HEK293 (cell line): ENCODE data around the gene CFAP97D2.

Experiments
- CTCF ChIA-PET: fragments of 350-600 bp; formaldehyde crosslinking; extraction: SDS; loops from one replicate; lab custom pipeline; 2021; ENCODE audit warnings: antibody characterized with exemption; lab: Yijun Ruan, JAX
- POLR2A ChIA-PET: fragments of 300-600 bp; formaldehyde crosslinking; extraction: SDS; loops from one replicate; lab custom pipeline; 2020; ENCODE audit warnings: antibody characterized with exemption, inconsistent platforms; lab: Yijun Ruan, JAX
- H3K27ac ChIP-seq: fragments of 200-500 bp; sonication (Bioruptor generic); 2 replicates; pipeline ENCODE4 v1.5.1; 2014; ENCODE audit warnings: low read depth, low read length, control low read depth, inconsistent platforms; ENCODE audit errors: extremely low read depth
- H3K36me3 ChIP-seq, 2 experiments: fragments of 200-500 bp in 1 of 2; sonication (Bioruptor generic) in 1 of 2; 1 replicate in 1 of 2; 2 replicates in 1 of 2; pipeline ENCODE4 v1.5.1; 2014 to 2017; ENCODE audit warnings: inconsistent platforms in 2 of 2, low read length in 2 of 2; ENCODE audit not compliant: control insufficient read depth in 2 of 2, insufficient read depth in 1 of 2
- H3K4me1 ChIP-seq: fragments of 200-500 bp; sonication (Bioruptor generic); 2 replicates; pipeline ENCODE4 v1.5.1; 2014; ENCODE audit warnings: mild to moderate bottlenecking, low read length, inconsistent platforms; ENCODE audit not compliant: control insufficient read depth, insufficient read depth
- H3K4me3 ChIP-seq: 2 replicates; pipeline ENCODE4 v1.5.1; 2011; ENCODE audit warnings: low read depth, mild to moderate bottlenecking, control low read depth, low read length, moderate library complexity
- H3K9me3 ChIP-seq: fragments of 200-500 bp; sonication (Bioruptor generic); 2 replicates; pipeline ENCODE4 v1.5.1; 2014; ENCODE audit warnings: low read depth, low read length, inconsistent platforms; ENCODE audit not compliant: control insufficient read depth, insufficient read depth
- EGR2 ChIP-seq: fragments of 450-650 bp; formaldehyde crosslinking; IDR thresholded peaks from 2 replicates; pipeline ENCODE4 v1.5.1; 2016; ENCODE audit warnings: low read depth, missing biosample characterization, missing genetic modification characterization
- GLIS1 ChIP-seq: fragments of 450-650 bp; formaldehyde crosslinking; IDR thresholded peaks from 2 replicates; pipeline ENCODE4 v1.5.1; 2016; ENCODE audit warnings: missing biosample characterization, missing genetic modification characterization
- KLF16 ChIP-seq: fragments of 450-650 bp; formaldehyde crosslinking; IDR thresholded peaks from 2 replicates; pipeline ENCODE4 v1.5.1; 2017; ENCODE audit warnings: missing biosample characterization, missing genetic modification characterization
- SCRT1 ChIP-seq: fragments of 450-650 bp; formaldehyde crosslinking; IDR thresholded peaks from 2 replicates; pipeline ENCODE4 v1.5.1; 2016; ENCODE audit warnings: missing biosample characterization, missing genetic modification characterization, borderline replicate concordance
- ZFHX2 ChIP-seq: fragments of 450-650 bp; formaldehyde crosslinking; conservative IDR thresholded peaks from 2 replicates; pipeline ENCODE4 v1.5.1; 2016; ENCODE audit warnings: missing biosample characterization, missing genetic modification characterization
- ZNF169 ChIP-seq: fragments of 450-650 bp; formaldehyde crosslinking; IDR thresholded peaks from 2 replicates; pipeline ENCODE4 v1.5.1; 2016; ENCODE audit warnings: missing biosample characterization, missing genetic modification characterization
- ZNF214 ChIP-seq: fragments of 450-650 bp; formaldehyde crosslinking; IDR thresholded peaks from 2 replicates; pipeline ENCODE4 v1.5.1; 2017; ENCODE audit warnings: missing biosample characterization, mild to moderate bottlenecking, missing genetic modification characterization, borderline replicate concordance
- ZNF37A ChIP-seq: fragments of 450-650 bp; IDR thresholded peaks from 2 replicates; pipeline ENCODE4 v1.5.1; 2018; ENCODE audit warnings: missing biosample characterization, missing genetic modification characterization
- ZNF529 ChIP-seq: fragments of 450-650 bp; formaldehyde crosslinking; IDR thresholded peaks from 2 replicates; pipeline ENCODE4 v1.5.1; 2017; ENCODE audit warnings: missing genetic modification characterization, missing biosample characterization; ENCODE audit not compliant: insufficient replicate concordance
- ZNF555 ChIP-seq: fragments of 450-650 bp; formaldehyde crosslinking; conservative IDR thresholded peaks from 2 replicates; pipeline ENCODE4 v1.5.1; 2017; ENCODE audit warnings: missing biosample characterization, mild to moderate bottlenecking, missing genetic modification characterization, inconsistent platforms
- TF ChIP-seq, protein P1 (sequence below): fragments of 450-650 bp; formaldehyde crosslinking; IDR thresholded peaks from 2 replicates; pipeline ENCODE4 v1.5.1; 2017; ENCODE audit warnings: missing biosample characterization, missing genetic modification characterization
- TF ChIP-seq, protein P2 (sequence below): fragments of 450-650 bp; formaldehyde crosslinking; IDR thresholded peaks from 2 replicates; pipeline ENCODE4; 2016; ENCODE audit warnings: missing biosample characterization, missing genetic modification characterization
- TF ChIP-seq, protein P3 (sequence below): fragments of 450-650 bp; formaldehyde crosslinking; IDR thresholded peaks from 2 replicates; pipeline ENCODE4 v1.5.1; 2016; ENCODE audit warnings: missing biosample characterization, missing genetic modification characterization
- TF ChIP-seq, protein P4 (sequence below): fragments of 450-650 bp; formaldehyde crosslinking; conservative IDR thresholded peaks from 2 replicates; pipeline ENCODE4 v1.5.1; 2016; ENCODE audit warnings: low read depth, missing biosample characterization, missing genetic modification characterization

The CFAP97D2 gene

DNA sequence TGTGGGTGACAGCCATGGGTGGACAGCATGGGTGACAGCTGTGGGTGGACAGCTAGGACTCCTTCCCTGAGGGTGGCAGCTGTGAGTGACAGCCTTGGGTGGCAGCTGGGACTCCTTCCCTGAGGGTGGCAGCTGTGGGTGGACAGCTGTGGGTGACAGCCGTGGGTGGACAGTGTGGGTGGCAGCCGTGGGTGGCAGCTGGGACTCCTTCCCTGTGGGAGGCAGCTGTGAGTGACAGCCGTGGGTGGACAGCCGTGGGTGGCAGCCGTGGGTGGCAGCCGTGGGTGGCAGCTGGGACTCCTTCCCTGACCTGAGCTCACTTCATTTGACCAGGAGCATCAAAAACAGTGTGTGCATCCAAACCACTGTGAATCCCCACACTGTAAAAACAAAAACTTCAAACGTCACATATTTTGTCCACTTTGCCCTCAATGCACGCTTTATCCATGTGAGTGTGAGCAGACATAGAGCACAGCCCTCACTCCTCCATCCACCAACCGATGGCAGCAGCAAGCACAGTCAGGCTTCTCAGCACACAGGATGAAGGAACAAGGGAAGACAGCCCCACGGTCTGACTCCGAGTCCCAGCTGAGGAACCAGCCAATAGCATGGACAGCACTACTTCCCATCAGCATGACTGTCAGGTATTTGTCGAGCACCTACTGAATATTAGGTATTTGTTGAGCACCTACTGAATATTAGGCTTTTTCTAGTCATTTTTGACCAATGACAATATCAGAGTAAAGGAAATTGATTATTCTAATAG lies 1.6 kb upstream of the CFAP97D2 start:
- Histone ChIP-seq H3K36me3 (no peaks in the 10 kb centered on the region), H3K9me3 (no peaks in the 10 kb centered on the region)
- TF ChIP-seq ZFHX2 (tag by site-specific recombination) = peak; percentile 94
- TF ChIP-seq EGR2 (tag by site-specific recombination) = peak; percentile 89
- no peak for TF ChIP-seq KLF16 (tag by site-specific recombination)
- peak; percentile 41 for TF ChIP-seq GLIS1 (tag by site-specific recombination)
- TF ChIP-seq, all 188 proteins: peak for 3
- Histone ChIP-seq H3K27ac (no peak overlapping the region), H3K4me1 (no peaks in the 10 kb centered on the region), H3K4me3 (no peak overlapping the region)
- POLR2A ChIA-PET = no interaction called here
- CTCF ChIA-PET = interaction anchor here (0.5 kb wide), 1 partner anchor 254 kb away, joined by 3 read pairs; no protein-coding TSS in a partner anchor

DNA sequence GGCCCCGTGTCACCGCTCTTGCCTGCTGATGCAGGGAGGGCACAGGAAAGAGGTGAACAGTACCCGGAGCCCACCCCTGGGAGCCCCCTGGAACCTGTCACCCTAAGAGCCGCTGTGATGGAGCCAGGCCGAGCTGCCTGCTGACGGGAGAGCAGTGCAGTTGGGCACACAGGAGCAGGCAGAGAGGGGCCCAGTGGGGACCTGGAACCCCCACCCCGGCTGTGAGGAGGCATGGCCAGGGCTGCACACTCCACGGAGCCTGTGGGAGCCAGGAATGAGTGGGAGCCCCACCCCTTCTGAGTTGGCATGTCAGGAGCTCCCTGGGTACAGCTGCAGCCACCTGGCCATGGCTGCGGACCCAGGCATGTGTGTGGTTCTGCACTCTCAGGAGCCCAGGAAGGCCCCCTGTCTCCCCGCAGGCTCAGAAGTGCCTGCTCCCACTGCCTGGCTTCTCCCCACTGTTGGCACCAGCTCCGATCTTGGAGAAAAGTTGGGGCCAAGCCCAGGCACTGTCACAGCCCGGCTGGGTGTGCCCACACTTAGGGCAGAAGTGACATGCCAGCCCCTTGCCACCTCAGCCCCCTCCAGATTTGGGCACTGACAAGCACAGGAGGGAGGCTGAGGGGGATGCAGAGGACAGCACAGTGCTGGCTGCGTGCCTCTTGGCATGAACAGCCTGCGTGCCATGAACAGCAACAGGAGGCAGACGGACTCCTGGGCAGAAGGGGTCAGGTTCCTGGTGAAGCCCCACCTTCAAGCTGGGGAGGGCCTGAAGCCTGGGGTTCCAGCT lies 6.3 kb downstream of the CFAP97D2 start:
- H3K4me3 ChIP-seq = no peak overlapping the region
- no peaks in the 10 kb centered on the region for H3K9me3 ChIP-seq
- H3K4me1 ChIP-seq = no peaks in the 10 kb centered on the region
- CTCF ChIA-PET = no interaction called here
- TF ChIP-seq ZNF37A (no peak), SCRT1 (tag by site-specific recombination) (no peak), ZNF555 (tag by site-specific recombination) (no peak), ZNF214 (tag by site-specific recombination) (no peak), ZNF529 (tag by site-specific recombination) (no peak), ZNF169 (no peak)
- TF ChIP-seq, protein P1, sequence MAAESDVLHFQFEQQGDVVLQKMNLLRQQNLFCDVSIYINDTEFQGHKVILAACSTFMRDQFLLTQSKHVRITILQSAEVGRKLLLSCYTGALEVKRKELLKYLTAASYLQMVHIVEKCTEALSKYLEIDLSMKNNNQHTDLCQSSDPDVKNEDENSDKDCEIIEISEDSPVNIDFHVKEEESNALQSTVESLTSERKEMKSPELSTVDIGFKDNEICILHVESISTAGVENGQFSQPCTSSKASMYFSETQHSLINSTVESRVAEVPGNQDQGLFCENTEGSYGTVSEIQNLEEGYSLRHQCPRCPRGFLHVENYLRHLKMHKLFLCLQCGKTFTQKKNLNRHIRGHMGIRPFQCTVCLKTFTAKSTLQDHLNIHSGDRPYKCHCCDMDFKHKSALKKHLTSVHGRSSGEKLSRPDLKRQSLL = no peak
- TF ChIP-seq, protein P2, sequence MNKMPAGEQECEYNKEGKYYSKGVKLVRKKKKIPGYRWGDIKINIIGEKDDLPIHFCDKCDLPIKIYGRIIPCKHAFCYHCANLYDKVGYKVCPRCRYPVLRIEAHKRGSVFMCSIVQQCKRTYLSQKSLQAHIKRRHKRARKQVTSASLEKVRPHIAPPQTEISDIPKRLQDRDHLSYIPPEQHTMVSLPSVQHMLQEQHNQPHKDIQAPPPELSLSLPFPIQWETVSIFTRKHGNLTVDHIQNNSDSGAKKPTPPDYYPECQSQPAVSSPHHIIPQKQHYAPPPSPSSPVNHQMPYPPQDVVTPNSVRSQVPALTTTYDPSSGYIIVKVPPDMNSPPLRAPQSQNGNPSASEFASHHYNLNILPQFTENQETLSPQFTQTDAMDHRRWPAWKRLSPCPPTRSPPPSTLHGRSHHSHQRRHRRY (tag by site-specific recombination) = no peak
- TF ChIP-seq, protein P3, sequence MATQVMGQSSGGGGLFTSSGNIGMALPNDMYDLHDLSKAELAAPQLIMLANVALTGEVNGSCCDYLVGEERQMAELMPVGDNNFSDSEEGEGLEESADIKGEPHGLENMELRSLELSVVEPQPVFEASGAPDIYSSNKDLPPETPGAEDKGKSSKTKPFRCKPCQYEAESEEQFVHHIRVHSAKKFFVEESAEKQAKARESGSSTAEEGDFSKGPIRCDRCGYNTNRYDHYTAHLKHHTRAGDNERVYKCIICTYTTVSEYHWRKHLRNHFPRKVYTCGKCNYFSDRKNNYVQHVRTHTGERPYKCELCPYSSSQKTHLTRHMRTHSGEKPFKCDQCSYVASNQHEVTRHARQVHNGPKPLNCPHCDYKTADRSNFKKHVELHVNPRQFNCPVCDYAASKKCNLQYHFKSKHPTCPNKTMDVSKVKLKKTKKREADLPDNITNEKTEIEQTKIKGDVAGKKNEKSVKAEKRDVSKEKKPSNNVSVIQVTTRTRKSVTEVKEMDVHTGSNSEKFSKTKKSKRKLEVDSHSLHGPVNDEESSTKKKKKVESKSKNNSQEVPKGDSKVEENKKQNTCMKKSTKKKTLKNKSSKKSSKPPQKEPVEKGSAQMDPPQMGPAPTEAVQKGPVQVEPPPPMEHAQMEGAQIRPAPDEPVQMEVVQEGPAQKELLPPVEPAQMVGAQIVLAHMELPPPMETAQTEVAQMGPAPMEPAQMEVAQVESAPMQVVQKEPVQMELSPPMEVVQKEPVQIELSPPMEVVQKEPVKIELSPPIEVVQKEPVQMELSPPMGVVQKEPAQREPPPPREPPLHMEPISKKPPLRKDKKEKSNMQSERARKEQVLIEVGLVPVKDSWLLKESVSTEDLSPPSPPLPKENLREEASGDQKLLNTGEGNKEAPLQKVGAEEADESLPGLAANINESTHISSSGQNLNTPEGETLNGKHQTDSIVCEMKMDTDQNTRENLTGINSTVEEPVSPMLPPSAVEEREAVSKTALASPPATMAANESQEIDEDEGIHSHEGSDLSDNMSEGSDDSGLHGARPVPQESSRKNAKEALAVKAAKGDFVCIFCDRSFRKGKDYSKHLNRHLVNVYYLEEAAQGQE (tag by site-specific recombination) = no peak
- TF ChIP-seq, protein P4, sequence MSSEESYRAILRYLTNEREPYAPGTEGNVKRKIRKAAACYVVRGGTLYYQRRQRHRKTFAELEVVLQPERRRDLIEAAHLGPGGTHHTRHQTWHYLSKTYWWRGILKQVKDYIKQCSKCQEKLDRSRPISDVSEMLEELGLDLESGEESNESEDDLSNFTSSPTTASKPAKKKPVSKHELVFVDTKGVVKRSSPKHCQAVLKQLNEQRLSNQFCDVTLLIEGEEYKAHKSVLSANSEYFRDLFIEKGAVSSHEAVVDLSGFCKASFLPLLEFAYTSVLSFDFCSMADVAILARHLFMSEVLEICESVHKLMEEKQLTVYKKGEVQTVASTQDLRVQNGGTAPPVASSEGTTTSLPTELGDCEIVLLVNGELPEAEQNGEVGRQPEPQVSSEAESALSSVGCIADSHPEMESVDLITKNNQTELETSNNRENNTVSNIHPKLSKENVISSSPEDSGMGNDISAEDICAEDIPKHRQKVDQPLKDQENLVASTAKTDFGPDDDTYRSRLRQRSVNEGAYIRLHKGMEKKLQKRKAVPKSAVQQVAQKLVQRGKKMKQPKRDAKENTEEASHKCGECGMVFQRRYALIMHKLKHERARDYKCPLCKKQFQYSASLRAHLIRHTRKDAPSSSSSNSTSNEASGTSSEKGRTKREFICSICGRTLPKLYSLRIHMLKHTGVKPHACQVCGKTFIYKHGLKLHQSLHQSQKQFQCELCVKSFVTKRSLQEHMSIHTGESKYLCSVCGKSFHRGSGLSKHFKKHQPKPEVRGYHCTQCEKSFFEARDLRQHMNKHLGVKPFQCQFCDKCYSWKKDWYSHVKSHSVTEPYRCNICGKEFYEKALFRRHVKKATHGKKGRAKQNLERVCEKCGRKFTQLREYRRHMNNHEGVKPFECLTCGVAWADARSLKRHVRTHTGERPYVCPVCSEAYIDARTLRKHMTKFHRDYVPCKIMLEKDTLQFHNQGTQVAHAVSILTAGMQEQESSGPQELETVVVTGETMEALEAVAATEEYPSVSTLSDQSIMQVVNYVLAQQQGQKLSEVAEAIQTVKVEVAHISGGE = no peak
- no peaks in the 10 kb centered on the region for H3K36me3 ChIP-seq
- H3K27ac ChIP-seq = no peak overlapping the region
- POLR2A ChIA-PET = no interaction called here
